Stomach (tissue), 4 donors: ENCODE results near the gene NLRP8.

Experiments
- EP300 ChIP-seq: sonication (generic); formaldehyde crosslinking; IDR thresholded peaks from one replicate; pipeline ENCODE4 v1.6.1; 2017; ENCODE audit warnings: antibody characterized with exemption
- POLR2A ChIP-seq, 4 donors: fragments of 450-650 bp; IDR thresholded peaks; one replicate each; pipeline ENCODE4 v1.6.1; 2016; ENCODE audit warnings: antibody characterized with exemption in 4 of 4, control low read depth in 2 of 4, mild to moderate bottlenecking in 1 of 4, moderate library complexity in 1 of 4
- TF ChIP-seq, protein P1 (sequence below), 7 experiments: fragments of 450-650 bp in 4 of 7; fragments of 200-600 bp in 3 of 7; sonication (generic) in 3 of 7; IDR thresholded peaks; one replicate each; pipeline ENCODE4 v1.5.1; 2016 to 2019; ENCODE audit warnings: antibody characterized with exemption in 7 of 7, control low read depth in 2 of 7, mild to moderate bottlenecking in 1 of 7

DNA sequence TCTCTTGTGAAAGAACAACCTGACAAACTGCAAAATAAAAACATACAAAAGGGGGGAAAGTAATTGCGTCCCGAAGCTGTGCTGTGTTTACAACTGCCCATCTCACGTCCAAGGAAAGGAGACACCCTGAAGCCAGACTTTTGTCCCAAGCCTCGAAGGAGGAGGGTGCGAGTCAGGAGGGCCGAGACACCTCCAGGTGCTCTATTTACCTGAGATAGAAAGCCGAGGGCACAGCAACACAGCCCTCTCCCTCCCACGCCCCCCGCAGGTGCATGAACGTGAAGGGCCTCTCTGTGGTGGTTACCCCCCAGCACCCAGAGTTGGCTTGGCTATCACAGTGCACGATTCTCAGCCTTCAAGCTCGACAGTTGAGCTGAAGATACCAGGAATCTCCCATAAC, 48.7 kb upstream of the NLRP8 start:
- TF ChIP-seq, protein P1, sequence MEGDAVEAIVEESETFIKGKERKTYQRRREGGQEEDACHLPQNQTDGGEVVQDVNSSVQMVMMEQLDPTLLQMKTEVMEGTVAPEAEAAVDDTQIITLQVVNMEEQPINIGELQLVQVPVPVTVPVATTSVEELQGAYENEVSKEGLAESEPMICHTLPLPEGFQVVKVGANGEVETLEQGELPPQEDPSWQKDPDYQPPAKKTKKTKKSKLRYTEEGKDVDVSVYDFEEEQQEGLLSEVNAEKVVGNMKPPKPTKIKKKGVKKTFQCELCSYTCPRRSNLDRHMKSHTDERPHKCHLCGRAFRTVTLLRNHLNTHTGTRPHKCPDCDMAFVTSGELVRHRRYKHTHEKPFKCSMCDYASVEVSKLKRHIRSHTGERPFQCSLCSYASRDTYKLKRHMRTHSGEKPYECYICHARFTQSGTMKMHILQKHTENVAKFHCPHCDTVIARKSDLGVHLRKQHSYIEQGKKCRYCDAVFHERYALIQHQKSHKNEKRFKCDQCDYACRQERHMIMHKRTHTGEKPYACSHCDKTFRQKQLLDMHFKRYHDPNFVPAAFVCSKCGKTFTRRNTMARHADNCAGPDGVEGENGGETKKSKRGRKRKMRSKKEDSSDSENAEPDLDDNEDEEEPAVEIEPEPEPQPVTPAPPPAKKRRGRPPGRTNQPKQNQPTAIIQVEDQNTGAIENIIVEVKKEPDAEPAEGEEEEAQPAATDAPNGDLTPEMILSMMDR (IDR thresholded peaks at IDR 0.05) = no peak
- no peak for TF ChIP-seq POLR2A (IDR thresholded peaks at IDR 0.05)
- TF ChIP-seq EP300 = no peak
